Osteoblast (primary cell): ENCODE measurements around the gene NFYA. TPM values are rescaled to one million over a fixed set of nuclear protein-coding genes. Genes with fewer than 3 reads are reported as not detected.

ENCODE experiments used
- DNase-seq: peaks from one replicate; pipeline ENCODE4 v3.0.0; 2011; ENCODE audit warnings: low spot score, mixed read lengths; ENCODE audit not compliant: insufficient read length; ENCODE audit errors: missing footprints
- H2AFZ ChIP-seq: 2 replicates; pipeline ENCODE4 v1.6.0; 2011; ENCODE audit warnings: mild to moderate bottlenecking, low read length
- H3K27ac ChIP-seq: 2 replicates; pipeline ENCODE4 v1.5.1; 2011; ENCODE audit warnings: mild to moderate bottlenecking, low read depth, low read length, moderate library complexity
- H3K27me3 ChIP-seq: 2 replicates; pipeline ENCODE4 v1.6.0; 2012; ENCODE audit warnings: mild to moderate bottlenecking, control low read depth, inconsistent platforms, low read length, moderate library complexity; ENCODE audit not compliant: insufficient read depth
- H3K36me3 ChIP-seq: 2 replicates; pipeline ENCODE4 v1.5.1; 2011; ENCODE audit warnings: mild to moderate bottlenecking, low read length, control low read depth, moderate library complexity; ENCODE audit not compliant: insufficient read depth
- H3K4me1 ChIP-seq: 2 replicates; pipeline ENCODE4 v1.5.1; 2011; ENCODE audit warnings: mild to moderate bottlenecking, low read length, control low read depth, moderate library complexity; ENCODE audit not compliant: insufficient read depth
- H3K4me2 ChIP-seq: 2 replicates; pipeline ENCODE4 v1.6.0; 2011; ENCODE audit warnings: mild to moderate bottlenecking, low read length; ENCODE audit not compliant: insufficient read depth
- H3K4me3 ChIP-seq: fragments of 200-600 bp; sonication (generic); 3 replicates; pipeline ENCODE4 v1.5.1; 2012; ENCODE audit warnings: mild to moderate bottlenecking, low read length, inconsistent platforms; ENCODE audit not compliant: insufficient read depth
- H3K79me2 ChIP-seq: 2 replicates; pipeline ENCODE4 v1.6.0; 2012; ENCODE audit warnings: mild to moderate bottlenecking, low read length, control low read depth, inconsistent platforms; ENCODE audit not compliant: insufficient read depth
- H3K9me3 ChIP-seq: 2 replicates; pipeline ENCODE4 v1.5.1; 2011; ENCODE audit warnings: low read depth, low read length, control low read depth
- H4K20me1 ChIP-seq: 2 replicates; pipeline ENCODE4 v1.6.0; 2012; ENCODE audit warnings: mild to moderate bottlenecking, low read length, control low read depth; ENCODE audit not compliant: insufficient read depth
- total RNA-seq: library from RNA; depleted of rRNA; stranded (reverse); fragments of >200 nt; gene quantifications from 2 replicates; pipeline ENCODE4 v1.2.3, GENCODE V29; 2012
- TF ChIP-seq, protein P1 (sequence below): IDR thresholded peaks from 2 replicates; pipeline ENCODE4 v1.5.1; 2011; ENCODE audit warnings: mild to moderate bottlenecking, low read depth, low read length, moderate library complexity; ENCODE audit errors: extremely low read depth

Gene NFYA
- total RNA-seq, 1 donor: 8.0 TPM

DNA sequence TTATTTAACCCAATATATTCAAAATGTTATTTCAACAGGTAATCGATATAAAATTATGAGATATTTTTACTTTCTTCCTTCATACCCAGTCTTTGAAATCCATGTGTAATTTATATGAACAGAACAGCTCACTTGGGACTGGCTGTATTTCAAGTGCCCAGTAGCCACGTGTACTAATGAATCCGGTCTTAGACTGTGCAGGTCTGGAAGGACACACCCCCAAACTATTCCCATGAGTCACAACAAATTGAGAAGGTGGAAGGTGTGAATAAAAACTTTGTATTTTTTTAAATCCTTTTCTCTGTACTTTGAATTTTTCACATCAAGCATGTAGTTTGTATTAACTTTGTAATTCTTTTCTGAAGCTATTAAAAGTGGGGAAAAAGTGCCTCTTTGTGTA is 36.6 kb upstream of the NFYA start:
- Histone ChIP-seq H3K9me3 (no peaks in the 10 kb centered on the region), H3K27ac (no peak overlapping the region), H3K36me3 (no peaks in the 10 kb centered on the region), H3K79me2 (no peaks in the 10 kb centered on the region), H3K4me1 (no peaks in the 10 kb centered on the region), H4K20me1 (no peaks in the 10 kb centered on the region), H3K27me3 (peaks cover 3% of the 10 kb centered on the region), H3K4me3 (no peak overlapping the region), H3K4me2 (no peak overlapping the region), H2AFZ (no peak overlapping the region)
- TF ChIP-seq, protein P1, sequence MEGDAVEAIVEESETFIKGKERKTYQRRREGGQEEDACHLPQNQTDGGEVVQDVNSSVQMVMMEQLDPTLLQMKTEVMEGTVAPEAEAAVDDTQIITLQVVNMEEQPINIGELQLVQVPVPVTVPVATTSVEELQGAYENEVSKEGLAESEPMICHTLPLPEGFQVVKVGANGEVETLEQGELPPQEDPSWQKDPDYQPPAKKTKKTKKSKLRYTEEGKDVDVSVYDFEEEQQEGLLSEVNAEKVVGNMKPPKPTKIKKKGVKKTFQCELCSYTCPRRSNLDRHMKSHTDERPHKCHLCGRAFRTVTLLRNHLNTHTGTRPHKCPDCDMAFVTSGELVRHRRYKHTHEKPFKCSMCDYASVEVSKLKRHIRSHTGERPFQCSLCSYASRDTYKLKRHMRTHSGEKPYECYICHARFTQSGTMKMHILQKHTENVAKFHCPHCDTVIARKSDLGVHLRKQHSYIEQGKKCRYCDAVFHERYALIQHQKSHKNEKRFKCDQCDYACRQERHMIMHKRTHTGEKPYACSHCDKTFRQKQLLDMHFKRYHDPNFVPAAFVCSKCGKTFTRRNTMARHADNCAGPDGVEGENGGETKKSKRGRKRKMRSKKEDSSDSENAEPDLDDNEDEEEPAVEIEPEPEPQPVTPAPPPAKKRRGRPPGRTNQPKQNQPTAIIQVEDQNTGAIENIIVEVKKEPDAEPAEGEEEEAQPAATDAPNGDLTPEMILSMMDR: no peak
- no peak for DNase-seq

DNA sequence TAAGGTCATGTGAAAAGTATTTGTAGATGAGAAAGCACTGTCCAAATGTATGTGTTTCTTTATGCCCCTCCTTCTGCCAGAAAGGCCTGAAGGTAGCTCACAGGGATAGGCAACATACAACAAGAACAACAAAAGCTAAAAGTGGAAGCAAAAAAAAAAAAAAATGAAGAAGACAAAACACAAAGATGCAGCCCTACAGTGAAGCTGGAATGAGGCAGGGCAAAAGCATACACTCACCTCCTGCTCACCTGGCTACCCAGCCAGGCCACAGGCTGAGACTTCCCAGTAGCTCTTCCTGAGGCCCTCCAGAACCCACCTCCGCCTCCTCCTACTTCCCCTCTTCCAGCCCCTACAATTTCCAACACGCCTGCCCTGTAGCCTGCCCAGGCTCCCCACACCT is 36.2 kb upstream of the NFYA start:
- Histone ChIP-seq H2AFZ (no peak overlapping the region), H3K27me3 (peaks cover 3% of the 10 kb centered on the region), H3K4me1 (no peaks in the 10 kb centered on the region), H3K79me2 (no peaks in the 10 kb centered on the region), H3K4me2 (no peak overlapping the region), H3K36me3 (no peaks in the 10 kb centered on the region), H3K4me3 (no peak overlapping the region), H3K9me3 (no peaks in the 10 kb centered on the region), H3K27ac (no peak overlapping the region), H4K20me1 (no peaks in the 10 kb centered on the region)
- DNase-seq: peak; percentile 17
- TF ChIP-seq, protein P1: no peak

DNA sequence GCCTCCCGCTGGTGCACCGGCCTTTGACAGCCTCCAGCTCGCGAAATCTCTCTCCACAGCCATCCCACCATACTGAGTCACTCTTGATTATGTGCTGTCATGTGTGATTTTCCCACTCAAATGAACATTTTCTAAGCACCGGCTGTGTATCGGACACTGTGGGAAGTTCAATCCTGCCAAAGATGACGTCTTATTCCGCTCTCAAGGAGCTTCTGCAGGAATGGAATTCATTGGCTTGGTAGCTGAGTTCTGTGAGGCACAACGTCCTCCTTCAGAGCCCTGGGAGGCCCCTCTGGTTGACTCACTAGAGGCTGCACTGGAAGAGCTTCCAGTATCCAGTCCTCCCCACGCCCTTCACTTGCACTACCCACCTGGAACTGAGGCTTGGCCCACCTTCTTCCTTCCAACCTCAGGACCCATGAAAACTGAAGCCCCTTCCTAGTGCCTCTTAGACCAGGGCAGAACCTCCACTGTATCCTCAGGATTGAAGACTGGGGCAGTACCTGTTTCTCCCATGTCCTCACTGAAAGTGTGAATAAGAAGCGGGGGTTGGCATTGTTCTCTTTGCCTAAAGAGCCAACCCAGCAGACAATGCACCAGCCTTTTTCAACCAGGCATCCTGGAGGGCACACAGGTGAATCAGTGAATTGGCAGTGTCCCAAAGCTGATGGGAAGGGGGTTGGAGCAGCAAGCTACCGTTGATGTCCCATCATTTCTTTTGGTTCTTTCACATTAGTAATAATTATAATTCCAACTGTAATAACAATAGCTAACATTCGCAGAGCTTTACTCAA is 35.5 kb upstream of the NFYA start:
- no peaks in the 10 kb centered on the region for H3K4me1 ChIP-seq
- H3K4me3 ChIP-seq: no peak overlapping the region
- H4K20me1 ChIP-seq: no peaks in the 10 kb centered on the region
- no peaks in the 10 kb centered on the region for H3K9me3 ChIP-seq
- H3K27me3 ChIP-seq: peaks cover 3% of the 10 kb centered on the region
- TF ChIP-seq, protein P1: no peak
- no peak overlapping the region for H3K27ac ChIP-seq
- H3K4me2 ChIP-seq: no peak overlapping the region
- H3K79me2 ChIP-seq: no peaks in the 10 kb centered on the region
- no peak for DNase-seq
- no peak overlapping the region for H2AFZ ChIP-seq
- no peaks in the 10 kb centered on the region for H3K36me3 ChIP-seq

DNA sequence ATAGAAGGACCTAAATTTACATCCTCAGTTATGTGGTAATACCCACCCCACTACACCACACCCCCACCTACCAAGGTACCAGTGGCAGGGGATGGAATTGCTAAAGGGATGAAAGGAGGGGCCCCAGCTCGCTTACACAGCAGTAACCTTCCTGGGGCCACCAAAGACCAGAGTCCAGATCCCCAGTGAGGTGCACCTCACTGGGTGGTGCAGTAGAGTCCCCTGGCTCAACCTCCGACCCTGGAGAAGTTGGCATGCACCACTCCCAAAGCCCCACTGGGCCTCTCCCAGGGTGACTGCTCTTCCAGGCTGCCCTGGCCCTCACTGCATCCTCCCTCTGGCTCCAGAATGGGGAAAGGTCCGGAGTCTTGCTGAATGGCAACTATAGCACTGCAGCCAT is 34.6 kb upstream of the NFYA start:
- peak; percentile 15 for DNase-seq
- Histone ChIP-seq H3K79me2 (no peaks in the 10 kb centered on the region), H2AFZ (no peak overlapping the region), H3K9me3 (no peaks in the 10 kb centered on the region), H4K20me1 (no peaks in the 10 kb centered on the region), H3K27me3 (peaks cover 3% of the 10 kb centered on the region), H3K4me3 (no peak overlapping the region), H3K4me1 (no peaks in the 10 kb centered on the region), H3K36me3 (no peaks in the 10 kb centered on the region), H3K4me2 (no peak overlapping the region), H3K27ac (no peak overlapping the region)
- TF ChIP-seq, protein P1: no peak
